Measurements from ENCODE around the gene EFCAB6.

Gene EFCAB6

GRCh38 chr22:43634316-43634715 lies 177.8 kb downstream of the EFCAB6 start:
- no CpG with 5 or more reads among the region's 4 CpGs for WGBS (ENCODE audit: extremely low coverage, insufficient coverage, insufficient read length)
- H2BK12ac ChIP-seq (ENCODE audit: low read length): no peak overlapping the region

GRCh38 chr22:43633631-43634285 lies 178.3 kb downstream of the EFCAB6 start:
- Histone ChIP-seq H2AFZ (ENCODE audit: insufficient read depth, low read length, poor library complexity) (no peak overlapping the region), H3K18ac (ENCODE audit: low read length) (no peak overlapping the region), H3K14ac (ENCODE audit: low read length) (no peak overlapping the region), H3K9me3 (ENCODE audit: insufficient read depth, low read depth, low read length) (peaks cover 2% of the 10 kb centered on the region), H3K27me3 (ENCODE audit: insufficient read depth, low read length) (no peaks in the 10 kb centered on the region), H4K12ac (ENCODE audit: low read depth, low read length) (no peak overlapping the region), H3K4me1 (ENCODE audit: control insufficient read depth in 1 of 2, insufficient read depth in 2 of 2, low read length in 2 of 2) (no peaks in the 10 kb centered on the region), H2BK120ac (ENCODE audit: insufficient read depth, low read length, poor library complexity) (no peak overlapping the region), H2BK12ac (ENCODE audit: low read length) (no peak overlapping the region), H3K9ac (ENCODE audit: low read length) (no peak overlapping the region), H2BK5ac (ENCODE audit: low read depth, low read length, poor library complexity) (no peak overlapping the region), H4K91ac (ENCODE audit: low read depth, low read length) (no peak overlapping the region), H3K4me2 (ENCODE audit: low read length) (no peak overlapping the region), H3K79me2 (ENCODE audit: control insufficient read depth, insufficient read depth, low read length, poor library complexity) (no peaks in the 10 kb centered on the region), H3K36me3 (ENCODE audit: control insufficient read depth in 1 of 2, insufficient read depth in 2 of 2, low read length in 2 of 2) (no peaks in the 10 kb centered on the region), H3K27ac (ENCODE audit: low read depth, low read length) (no peak overlapping the region), H3K4me3 (ENCODE audit: low read depth, low read length) (no peak overlapping the region), H2AK5ac (ENCODE audit: low read length) (no peak overlapping the region), H3K4ac (ENCODE audit: low read depth, low read length) (no peak overlapping the region), H3K79me1 (ENCODE audit: low read length) (no peaks in the 10 kb centered on the region), H4K8ac (ENCODE audit: low read depth, low read length) (no peak overlapping the region), H3K23ac (ENCODE audit: low read length) (no peak overlapping the region)
- no CpG with 5 or more reads among the region's 13 CpGs for WGBS (ENCODE audit: extremely low coverage, insufficient coverage, insufficient read length)
- DNase-seq: no peak

More at GRCh38 chr22:43634316-43634715, 177.8 kb downstream of the EFCAB6 start:
- H3K27me3 ChIP-seq (ENCODE audit: insufficient read depth, low read length): no peaks in the 10 kb centered on the region
- DNase-seq: no peak
- no peak overlapping the region for H2BK5ac ChIP-seq (ENCODE audit: low read depth, low read length, poor library complexity)
- no peak overlapping the region for H4K12ac ChIP-seq (ENCODE audit: low read depth, low read length)
- H3K14ac ChIP-seq (ENCODE audit: low read length): no peak overlapping the region
- no peak overlapping the region for H3K9ac ChIP-seq (ENCODE audit: low read length)
- H3K79me1 ChIP-seq (ENCODE audit: low read length): no peaks in the 10 kb centered on the region
- H3K4me2 ChIP-seq (ENCODE audit: low read length): no peak overlapping the region
- no peak overlapping the region for H3K4ac ChIP-seq (ENCODE audit: low read depth, low read length)
- H3K4me1 ChIP-seq (ENCODE audit: control insufficient read depth in 1 of 2, insufficient read depth in 2 of 2, low read length in 2 of 2): no peaks in the 10 kb centered on the region
- no peaks in the 10 kb centered on the region for H3K36me3 ChIP-seq (ENCODE audit: control insufficient read depth in 1 of 2, insufficient read depth in 2 of 2, low read length in 2 of 2)
- H2BK120ac ChIP-seq (ENCODE audit: insufficient read depth, low read length, poor library complexity): no peak overlapping the region
- no peak overlapping the region for H4K91ac ChIP-seq (ENCODE audit: low read depth, low read length)
- no peak overlapping the region for H3K23ac ChIP-seq (ENCODE audit: low read length)
- H3K9me3 ChIP-seq (ENCODE audit: insufficient read depth, low read depth, low read length): peaks cover 2% of the 10 kb centered on the region
- H3K27ac ChIP-seq (ENCODE audit: low read depth, low read length): no peak overlapping the region
- H2AK5ac ChIP-seq (ENCODE audit: low read length): no peak overlapping the region
- H3K79me2 ChIP-seq (ENCODE audit: control insufficient read depth, insufficient read depth, low read length, poor library complexity): no peaks in the 10 kb centered on the region
- no peak overlapping the region for H3K18ac ChIP-seq (ENCODE audit: low read length)
- no peak overlapping the region for H2AFZ ChIP-seq (ENCODE audit: insufficient read depth, low read length, poor library complexity)
- H3K4me3 ChIP-seq (ENCODE audit: low read depth, low read length): no peak overlapping the region
- no peak overlapping the region for H4K8ac ChIP-seq (ENCODE audit: low read depth, low read length)

GRCh38 chr22:43631846-43632245 lies 180.3 kb downstream of the EFCAB6 start:
- H2AK5ac ChIP-seq (ENCODE audit: low read length): no peak overlapping the region
- H2BK12ac ChIP-seq (ENCODE audit: low read length): no peak overlapping the region
- H3K4me3 ChIP-seq (ENCODE audit: low read depth, low read length): no peak overlapping the region
- no peak for DNase-seq
- H3K9ac ChIP-seq (ENCODE audit: low read length): no peak overlapping the region
- no peaks in the 10 kb centered on the region for H3K79me2 ChIP-seq (ENCODE audit: control insufficient read depth, insufficient read depth, low read length, poor library complexity)
- no peak overlapping the region for H2AFZ ChIP-seq (ENCODE audit: insufficient read depth, low read length, poor library complexity)
- no peak overlapping the region for H3K18ac ChIP-seq (ENCODE audit: low read length)
- no peak overlapping the region for H3K14ac ChIP-seq (ENCODE audit: low read length)
- no peaks in the 10 kb centered on the region for H3K27me3 ChIP-seq (ENCODE audit: insufficient read depth, low read length)
- no peak overlapping the region for H3K4me2 ChIP-seq (ENCODE audit: low read length)
- H2BK120ac ChIP-seq (ENCODE audit: insufficient read depth, low read length, poor library complexity): no peak overlapping the region
- no peak overlapping the region for H3K23ac ChIP-seq (ENCODE audit: low read length)
- H3K79me1 ChIP-seq (ENCODE audit: low read length): no peaks in the 10 kb centered on the region
- H2BK5ac ChIP-seq (ENCODE audit: low read depth, low read length, poor library complexity): no peak overlapping the region
- no peak overlapping the region for H3K4ac ChIP-seq (ENCODE audit: low read depth, low read length)
- H4K12ac ChIP-seq (ENCODE audit: low read depth, low read length): no peak overlapping the region
- WGBS (ENCODE audit: extremely low coverage, insufficient coverage, insufficient read length): no CpG with 5 or more reads among the region's 10 CpGs
- no peak overlapping the region for H4K8ac ChIP-seq (ENCODE audit: low read depth, low read length)
- no peaks in the 10 kb centered on the region for H3K36me3 ChIP-seq (ENCODE audit: control insufficient read depth in 1 of 2, insufficient read depth in 2 of 2, low read length in 2 of 2)
- H4K91ac ChIP-seq (ENCODE audit: low read depth, low read length): no peak overlapping the region
- peaks cover 2% of the 10 kb centered on the region for H3K9me3 ChIP-seq (ENCODE audit: insufficient read depth, low read depth, low read length)
- no peak overlapping the region for H3K27ac ChIP-seq (ENCODE audit: low read depth, low read length)
- no peaks in the 10 kb centered on the region for H3K4me1 ChIP-seq (ENCODE audit: control insufficient read depth in 1 of 2, insufficient read depth in 2 of 2, low read length in 2 of 2)

GRCh38 chr22:43631201-43631600 lies 180.9 kb downstream of the EFCAB6 start:
- Histone ChIP-seq H3K23ac (ENCODE audit: low read length) (no peak overlapping the region), H4K12ac (ENCODE audit: low read depth, low read length) (no peak overlapping the region), H3K4me3 (ENCODE audit: low read depth, low read length) (no peak overlapping the region), H3K36me3 (ENCODE audit: control insufficient read depth in 1 of 2, insufficient read depth in 2 of 2, low read length in 2 of 2) (no peaks in the 10 kb centered on the region), H3K27ac (ENCODE audit: low read depth, low read length) (no peak overlapping the region), H3K79me2 (ENCODE audit: control insufficient read depth, insufficient read depth, low read length, poor library complexity) (no peaks in the 10 kb centered on the region), H3K9ac (ENCODE audit: low read length) (no peak overlapping the region), H2BK12ac (ENCODE audit: low read length) (no peak overlapping the region), H3K4me1 (ENCODE audit: control insufficient read depth in 1 of 2, insufficient read depth in 2 of 2, low read length in 2 of 2) (no peaks in the 10 kb centered on the region), H2AK5ac (ENCODE audit: low read length) (no peak overlapping the region), H3K4ac (ENCODE audit: low read depth, low read length) (no peak overlapping the region), H4K91ac (ENCODE audit: low read depth, low read length) (no peak overlapping the region), H3K18ac (ENCODE audit: low read length) (no peak overlapping the region), H3K9me3 (ENCODE audit: insufficient read depth, low read depth, low read length) (peaks cover 2% of the 10 kb centered on the region), H4K8ac (ENCODE audit: low read depth, low read length) (no peak overlapping the region), H2BK120ac (ENCODE audit: insufficient read depth, low read length, poor library complexity) (no peak overlapping the region), H3K27me3 (ENCODE audit: insufficient read depth, low read length) (no peaks in the 10 kb centered on the region), H2AFZ (ENCODE audit: insufficient read depth, low read length, poor library complexity) (no peak overlapping the region), H2BK5ac (ENCODE audit: low read depth, low read length, poor library complexity) (no peak overlapping the region), H3K79me1 (ENCODE audit: low read length) (no peaks in the 10 kb centered on the region), H3K4me2 (ENCODE audit: low read length) (no peak overlapping the region), H3K14ac (ENCODE audit: low read length) (no peak overlapping the region)
- DNase-seq: no peak
- WGBS (ENCODE audit: extremely low coverage, insufficient coverage, insufficient read length): no CpG with 5 or more reads among the region's 11 CpGs
